Peyer's patch (tissue), 4 donors: ENCODE data around the gene GCDH.
A peak's percentile ranks its signal among the peaks of the same experiment; 100 is the strongest.

ENCODE experiments used
- CTCF ChIP-seq, 6 experiments: fragments of 450-650 bp in 4 of 6; fragments of 200-600 bp in 2 of 6; sonication (generic) in 1 of 6; IDR thresholded peaks; one replicate each; pipeline ENCODE4 v1.5.1; 2017 to 2019; ENCODE audit warnings: antibody characterized with exemption in 6 of 6, mild to moderate bottlenecking in 3 of 6, moderate library complexity in 1 of 6
- POLR2A ChIP-seq, 2 donors: fragments of 450-650 bp; IDR thresholded peaks; one replicate each; pipeline ENCODE4 v1.5.1; 2017; ENCODE audit warnings: antibody characterized with exemption in 2 of 2, mild to moderate bottlenecking in 2 of 2, moderate library complexity in 2 of 2

DNA sequence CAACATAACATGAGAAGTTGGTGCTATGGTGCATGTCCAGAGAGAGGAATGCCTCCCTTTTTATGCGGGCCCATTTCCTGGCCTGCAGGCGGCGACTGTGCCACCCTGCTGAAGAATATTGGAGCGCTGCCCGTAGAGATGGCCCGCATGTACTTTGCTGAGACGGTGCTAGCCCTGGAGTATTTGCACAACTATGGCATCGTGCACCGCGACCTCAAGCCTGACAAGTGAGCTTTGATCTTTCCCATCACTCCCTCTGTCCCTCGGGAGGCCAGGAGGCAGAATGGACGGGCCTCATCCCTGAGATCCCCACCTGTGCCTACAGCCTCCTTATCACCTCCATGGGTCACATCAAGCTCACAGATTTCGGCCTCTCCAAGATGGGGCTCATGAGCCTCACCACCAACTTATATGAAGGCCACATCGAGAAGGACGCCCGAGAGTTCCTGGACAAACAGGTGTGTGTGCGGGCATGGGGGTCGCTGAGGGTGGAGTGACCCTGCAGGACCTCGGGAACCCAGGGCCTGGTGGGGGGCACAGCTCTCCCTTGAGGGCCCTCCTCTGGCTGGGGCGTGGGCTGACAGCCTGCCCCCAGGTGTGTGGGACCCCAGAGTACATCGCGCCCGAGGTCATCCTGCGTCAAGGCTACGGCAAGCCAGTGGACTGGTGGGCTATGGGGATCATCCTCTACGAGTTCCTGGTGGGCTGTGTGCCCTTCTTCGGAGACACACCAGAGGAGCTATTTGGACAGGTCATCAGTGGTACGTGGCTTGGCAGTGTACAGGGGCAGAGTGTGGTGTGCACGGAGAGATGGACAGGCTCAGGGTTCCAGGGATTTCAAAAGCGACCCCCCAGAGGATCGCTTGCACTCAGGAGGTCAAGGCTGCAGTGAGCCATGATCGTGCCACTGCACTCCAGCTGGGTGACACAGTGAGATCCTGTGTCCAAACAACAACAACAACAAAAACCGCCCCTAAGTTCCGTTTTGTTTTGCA is 25.9 kb upstream of the GCDH start:
- no peak for TF ChIP-seq POLR2A (IDR thresholded peaks at IDR 0.05)
- peak in 3 of 6 experiments; percentile 27 to 46 (median 45) for TF ChIP-seq CTCF (IDR thresholded peaks at IDR 0.05)
